HepG2 (cell line): Measurements from ENCODE around the gene PLXNB2. TPM values are rescaled to one million over a fixed set of nuclear protein-coding genes. Genes with fewer than 3 reads are reported as not detected.
A peak's percentile ranks its signal among the peaks of the same experiment; 100 is the strongest.

ENCODE experiments used
- ATAC-seq: fragments of 200-7000 bp; cut with Tn5 transposase; 3 replicates; pipeline ENCODE4 v1.9.1; 2020; ENCODE audit warnings: mild to moderate bottlenecking, moderate library complexity
- BruUV-seq: library from RNA; stranded (reverse); fragments of 400-500 nt; replicated peaks from 2 replicates; lab custom pipeline; 2021; lab: Mats Ljungman, UMichigan
- CTCF ChIA-PET: fragments of 300-600 bp; formaldehyde crosslinking; extraction: SDS; loops from one replicate; lab custom pipeline; 2021; ENCODE audit warnings: low total read pairs, inconsistent platforms, low intra/inter-chr PET ratio; lab: Yijun Ruan, JAX
- POLR2A ChIA-PET: fragments of 350-600 bp; sonication (Branson Sonifier 250); formaldehyde crosslinking; loops from one replicate; lab custom pipeline; 2020; ENCODE audit warnings: antibody characterized with exemption, inconsistent platforms; lab: Yijun Ruan, JAX
- DNase-seq: peaks from one replicate; pipeline ENCODE4 v3.0.0-alpha.2; 2015; ENCODE audit warnings: low spot score
- FAIRE-seq: peaks from 3 replicates; lab custom pipeline; 2011; peaks lifted over from hg19 to GRCh38; lab: Jason Lieb, UNC
- H2AFZ ChIP-seq: one replicate; pipeline ENCODE4 v1.6.1; 2011; ENCODE audit warnings: low read length, inconsistent platforms
- H3K27ac ChIP-seq: fragments of 300-600 bp; 3 replicates; pipeline ENCODE4 v1.8.0; 2011; ENCODE audit warnings: mixed run types, mild to moderate bottlenecking, mixed read lengths, low read length, inconsistent platforms; ENCODE audit not compliant: insufficient read depth; ENCODE audit errors: extremely low read length
- H3K27me3 ChIP-seq, 2 experiments: fragments of 200-600 bp in 1 of 2; 2 replicates in 1 of 2; 3 replicates in 1 of 2; pipeline versions ENCODE4 v1.6.0 to v1.8.0; 2011; ENCODE audit warnings: low read length in 2 of 2, mild to moderate bottlenecking in 2 of 2, moderate library complexity in 2 of 2, inconsistent platforms in 1 of 2; ENCODE audit not compliant: insufficient read depth in 2 of 2, control insufficient read depth in 1 of 2
- H3K36me3 ChIP-seq, 2 experiments: fragments of 200-600 bp in 1 of 2; replicated peaks in 1 of 2; 2 replicates in 1 of 2; 3 replicates in 1 of 2; pipeline versions ENCODE4 v1.5.1 to v1.8.0; 2011; ENCODE audit warnings: low read length in 2 of 2, inconsistent platforms in 1 of 2; ENCODE audit not compliant: insufficient read depth in 2 of 2, control insufficient read depth in 1 of 2
- H3K4me1 ChIP-seq: 2 replicates; pipeline ENCODE4 v1.5.1; 2012; ENCODE audit warnings: low read length, inconsistent platforms; ENCODE audit not compliant: insufficient read depth
- H3K4me2 ChIP-seq: 2 replicates; pipeline ENCODE4 v1.6.0; 2011; ENCODE audit warnings: low read depth, low read length, inconsistent platforms
- H3K4me3 ChIP-seq, 3 experiments: fragments of 200-600 bp in 1 of 3; sonication (generic), shearing (Covaris generic) in 1 of 3; replicated peaks in 1 of 3; 2 replicates each; pipeline ENCODE4 v1.5.1; 2011 to 2016; ENCODE audit warnings: low read length in 3 of 3, inconsistent platforms in 2 of 3, low read depth in 2 of 3, mild to moderate bottlenecking in 2 of 3, control low read depth in 1 of 3, mixed read lengths in 1 of 3; ENCODE audit not compliant: insufficient read depth in 1 of 3
- H3K79me2 ChIP-seq: one replicate; pipeline ENCODE4 v1.6.1; 2011; ENCODE audit warnings: low read length, inconsistent platforms; ENCODE audit not compliant: insufficient read depth
- H3K9ac ChIP-seq: 2 replicates; pipeline ENCODE4 v1.6.0; 2011; ENCODE audit warnings: mild to moderate bottlenecking, low read depth, low read length, inconsistent platforms; ENCODE audit not compliant: insufficient read depth
- H3K9me3 ChIP-seq: 2 replicates; pipeline ENCODE4 v1.5.1; 2012; ENCODE audit warnings: mild to moderate bottlenecking, low read length
- H4K20me1 ChIP-seq: 2 replicates; pipeline ENCODE4 v1.6.0; 2011; ENCODE audit warnings: inconsistent platforms, mild to moderate bottlenecking, low read length, moderate library complexity; ENCODE audit not compliant: insufficient read depth
- AGO2 ChIP-seq: fragments of 200-400 bp; formaldehyde crosslinking; optimal IDR thresholded peaks from 2 replicates; pipeline ENCODE3; 2017; ENCODE audit warnings: mild to moderate bottlenecking, low read depth, low read length, moderate library complexity
- MIER3 ChIP-seq: IDR thresholded peaks from 2 replicates; pipeline ENCODE4 v1.6.1; 2016; ENCODE audit warnings: missing compliant biosample characterization, borderline replicate concordance
- NR2F2 ChIP-seq: IDR thresholded peaks from 2 replicates; pipeline ENCODE4 v1.6.1; 2012; ENCODE audit warnings: low read depth, inconsistent platforms, borderline replicate concordance
- PRPF4 ChIP-seq: fragments of 200-400 bp; formaldehyde crosslinking; IDR thresholded peaks from 2 replicates; pipeline ENCODE4 v1.6.1; 2016; ENCODE audit warnings: low read length, low read depth; ENCODE audit not compliant: poor library complexity, severe bottlenecking
- RBFOX2 ChIP-seq: fragments of 200-400 bp; formaldehyde crosslinking; IDR thresholded peaks from 2 replicates; pipeline ENCODE4 v1.6.1; 2017; ENCODE audit warnings: low read depth, mild to moderate bottlenecking, low read length
- SRF ChIP-seq: IDR thresholded peaks from 2 replicates; pipeline ENCODE4 v1.6.1; 2011; ENCODE audit warnings: mild to moderate bottlenecking, low read depth, low read length, moderate library complexity
- ZNF331 ChIP-seq: sonication (generic); formaldehyde crosslinking; IDR thresholded peaks from 2 replicates; pipeline ENCODE4 v1.4.0; 2020; ENCODE audit warnings: missing genetic modification reagents
- ZNF747 ChIP-seq: sonication (generic); formaldehyde crosslinking; IDR thresholded peaks from 2 replicates; pipeline ENCODE4 v1.8.1; 2023; ENCODE audit warnings: missing genetic modification reagents, mild to moderate bottlenecking, borderline replicate concordance
- WGBS: methylation state at CpG from one replicate; pipeline ENCODE4 v1.1.6; 2017; ENCODE audit warnings: low lambda C conversion rate; 5-methylcytosine and 5-hydroxymethylcytosine counted together
- in situ Hi-C: cut with HindIII; loops from 2 replicates; pipeline ENCODE4 v1.10.0; 2017; ENCODE audit warnings: low pct_unique_long_range_greater_than_20kb; ENCODE audit not compliant: extremely low pct_ligation_motif_present
- intact Hi-C: fragments of 100-400 bp; cut with micrococcal nuclease; formaldehyde crosslinking; loops from one replicate; pipeline ENCODE4 v1.10.0; 2022; ENCODE audit not compliant: unreplicated experiment
- polyA plus RNA-seq, 8 experiments: library from polyadenylated mRNA; depleted of rRNA in 3 of 8; stranded (reverse) in 7 of 8; unstranded in 1 of 8; fragments of >200 nt; fragmentation: Illumina TruSeq in 4 of 8; extraction: Trizol in 4 of 8; gene quantifications; 2 replicates each; pipeline versions ENCODE4 v1.2.1 to v1.2.3, GENCODE V29; 2011 to 2016; ENCODE audit warnings: low read depth in 4 of 8, missing spikeins in 1 of 8, mixed read lengths in 1 of 8; ENCODE audit not compliant: insufficient read depth in 1 of 8
- total RNA-seq, 5 experiments: library from RNA; depleted of rRNA; stranded (reverse); fragments of >200 nt; fragmentation: Illumina TruSeq; extraction: Trizol; gene quantifications; 2 replicates each; pipeline ENCODE4 v1.2.3, GENCODE V29; 2016; ENCODE audit warnings: low read depth in 1 of 5
- TF ChIP-seq, protein P1 (sequence below): sonication (generic); formaldehyde crosslinking; IDR thresholded peaks from 2 replicates; pipeline ENCODE4 v1.4.0; 2020; ENCODE audit warnings: missing genetic modification reagents
- TF ChIP-seq, protein P2 (sequence below): sonication (generic); formaldehyde crosslinking; IDR thresholded peaks from 2 replicates; pipeline ENCODE4 v1.4.0; 2020; ENCODE audit warnings: missing genetic modification reagents
- TF ChIP-seq, protein P3 (sequence below): sonication (generic); formaldehyde crosslinking; IDR thresholded peaks from 2 replicates; pipeline ENCODE4 v1.8.1; 2022; ENCODE audit warnings: mild to moderate bottlenecking, missing genetic modification reagents

Gene PLXNB2
- total and polyA plus RNA-seq, 2 of the 13 experiments (the other 11 are each of a cell fraction or from before 2014, with no cell fraction given), result 32.6 to 68.9 TPM

DNA sequence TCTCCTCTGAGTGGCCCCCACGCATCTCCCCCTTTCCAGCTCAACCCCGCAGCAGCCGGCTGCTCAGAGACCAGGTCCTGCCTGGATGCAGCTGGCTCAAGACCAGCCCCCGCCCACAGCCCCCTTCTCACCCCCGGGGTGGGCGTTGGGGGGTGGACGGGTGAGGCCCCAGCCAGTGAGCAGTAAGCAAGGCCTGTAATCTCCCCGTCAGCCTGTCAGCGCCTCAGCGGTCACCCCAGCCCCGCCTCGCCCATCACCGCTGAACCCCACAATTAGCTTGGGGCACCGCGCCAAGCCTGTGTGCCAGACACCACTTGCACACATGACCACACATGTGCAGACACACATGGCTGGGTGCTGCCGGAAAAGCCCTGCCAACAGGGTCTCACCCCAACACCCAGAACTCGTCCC lies 5.9 kb downstream of the PLXNB2 start:
- BruUV-seq, result no TSS peak
- no peak for ATAC-seq
- intact Hi-C loops, result no loop called here
- H3K79me2 ChIP-seq, result peaks cover 79% of the 10 kb centered on the region
- H2AFZ ChIP-seq, result no peak overlapping the region
- H3K27ac ChIP-seq, result no peak overlapping the region
- H3K4me2 ChIP-seq, result no peak overlapping the region
- peaks cover 11% of the 10 kb centered on the region; the same call in 1 of the 2 replicates for H4K20me1 ChIP-seq
- no peak for FAIRE-seq
- peaks cover 80% of the 10 kb centered on the region for H3K4me1 ChIP-seq
- H3K4me3 ChIP-seq, result no peak overlapping the region
- H3K9me3 ChIP-seq, result no peaks in the 10 kb centered on the region
- ChIA-PET CTCF (no interaction called here), POLR2A (interaction anchor here (1.0 to 6.7 kb wide), 2 partner anchors 9 to 14 kb away, joined by 3 to 126 read pairs; no protein-coding TSS in a partner anchor)
- no peak for TF ChIP-seq MIER3 (CRISPR knock-in tag)
- peak; percentile 0 for TF ChIP-seq AGO2
- 0 out of 2 replicates have a peak, but pooled peaks have one; percentile 10 for TF ChIP-seq RBFOX2
- no peak overlapping the region for H3K9ac ChIP-seq
- H3K27me3 ChIP-seq, result no peaks in the 10 kb centered on the region
- in situ Hi-C loops, result no loop called here
- peaks cover 0 to 2% of the 10 kb centered on the region in 2 experiments; a peak in 1 of 5 replicates for H3K36me3 ChIP-seq
- 93% methylated on average over 5 of the region's 17 CpGs for WGBS
- DNase-seq, result no peak

GRCh38 chr22:50300620-50301257 lies 6.7 kb downstream of the PLXNB2 start:
- H3K4me2 ChIP-seq, result no peak overlapping the region
- ATAC-seq (no peak), FAIRE-seq (no peak), DNase-seq (no peak)
- H4K20me1 ChIP-seq, result peaks cover 12% of the 10 kb centered on the region; the same call in 1 of the 2 replicates
- no peaks in the 10 kb centered on the region for H3K27me3 ChIP-seq
- H3K79me2 ChIP-seq, result peaks cover 77% of the 10 kb centered on the region
- in situ Hi-C loops, result no loop called here
- WGBS, result 91% methylated on average over 8 of the region's 14 CpGs
- no peak overlapping the region for H3K9ac ChIP-seq
- POLR2A ChIA-PET, result no interaction called here
- intact Hi-C loops, result no loop called here
- CTCF ChIA-PET, result no interaction called here
- no peaks in the 10 kb centered on the region for H3K9me3 ChIP-seq
- no peak overlapping the region; a peak in 1 of 6 replicates for H3K4me3 ChIP-seq
- no TSS peak for BruUV-seq
- TF ChIP-seq, protein P1, sequence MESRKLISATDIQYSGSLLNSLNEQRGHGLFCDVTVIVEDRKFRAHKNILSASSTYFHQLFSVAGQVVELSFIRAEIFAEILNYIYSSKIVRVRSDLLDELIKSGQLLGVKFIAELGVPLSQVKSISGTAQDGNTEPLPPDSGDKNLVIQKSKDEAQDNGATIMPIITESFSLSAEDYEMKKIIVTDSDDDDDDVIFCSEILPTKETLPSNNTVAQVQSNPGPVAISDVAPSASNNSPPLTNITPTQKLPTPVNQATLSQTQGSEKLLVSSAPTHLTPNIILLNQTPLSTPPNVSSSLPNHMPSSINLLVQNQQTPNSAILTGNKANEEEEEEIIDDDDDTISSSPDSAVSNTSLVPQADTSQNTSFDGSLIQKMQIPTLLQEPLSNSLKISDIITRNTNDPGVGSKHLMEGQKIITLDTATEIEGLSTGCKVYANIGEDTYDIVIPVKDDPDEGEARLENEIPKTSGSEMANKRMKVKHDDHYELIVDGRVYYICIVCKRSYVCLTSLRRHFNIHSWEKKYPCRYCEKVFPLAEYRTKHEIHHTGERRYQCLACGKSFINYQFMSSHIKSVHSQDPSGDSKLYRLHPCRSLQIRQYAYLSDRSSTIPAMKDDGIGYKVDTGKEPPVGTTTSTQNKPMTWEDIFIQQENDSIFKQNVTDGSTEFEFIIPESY (CRISPR knock-in tag), result 0 out of 2 replicates have a peak, but pooled peaks have one; percentile 19
- TF ChIP-seq AGO2, result peak; percentile 70
- TF ChIP-seq, protein P2, sequence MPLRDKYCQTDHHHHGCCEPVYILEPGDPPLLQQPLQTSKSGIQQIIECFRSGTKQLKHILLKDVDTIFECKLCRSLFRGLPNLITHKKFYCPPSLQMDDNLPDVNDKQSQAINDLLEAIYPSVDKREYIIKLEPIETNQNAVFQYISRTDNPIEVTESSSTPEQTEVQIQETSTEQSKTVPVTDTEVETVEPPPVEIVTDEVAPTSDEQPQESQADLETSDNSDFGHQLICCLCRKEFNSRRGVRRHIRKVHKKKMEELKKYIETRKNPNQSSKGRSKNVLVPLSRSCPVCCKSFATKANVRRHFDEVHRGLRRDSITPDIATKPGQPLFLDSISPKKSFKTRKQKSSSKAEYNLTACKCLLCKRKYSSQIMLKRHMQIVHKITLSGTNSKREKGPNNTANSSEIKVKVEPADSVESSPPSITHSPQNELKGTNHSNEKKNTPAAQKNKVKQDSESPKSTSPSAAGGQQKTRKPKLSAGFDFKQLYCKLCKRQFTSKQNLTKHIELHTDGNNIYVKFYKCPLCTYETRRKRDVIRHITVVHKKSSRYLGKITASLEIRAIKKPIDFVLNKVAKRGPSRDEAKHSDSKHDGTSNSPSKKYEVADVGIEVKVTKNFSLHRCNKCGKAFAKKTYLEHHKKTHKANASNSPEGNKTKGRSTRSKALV, result no peak
- no peak for TF ChIP-seq NR2F2
- TF ChIP-seq, protein P3, sequence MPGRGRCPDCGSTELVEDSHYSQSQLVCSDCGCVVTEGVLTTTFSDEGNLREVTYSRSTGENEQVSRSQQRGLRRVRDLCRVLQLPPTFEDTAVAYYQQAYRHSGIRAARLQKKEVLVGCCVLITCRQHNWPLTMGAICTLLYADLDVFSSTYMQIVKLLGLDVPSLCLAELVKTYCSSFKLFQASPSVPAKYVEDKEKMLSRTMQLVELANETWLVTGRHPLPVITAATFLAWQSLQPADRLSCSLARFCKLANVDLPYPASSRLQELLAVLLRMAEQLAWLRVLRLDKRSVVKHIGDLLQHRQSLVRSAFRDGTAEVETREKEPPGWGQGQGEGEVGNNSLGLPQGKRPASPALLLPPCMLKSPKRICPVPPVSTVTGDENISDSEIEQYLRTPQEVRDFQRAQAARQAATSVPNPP, result no peak
- TF ChIP-seq PRPF4, result no peak
- TF ChIP-seq SRF, result no peak
- no peak for TF ChIP-seq ZNF331 (CRISPR knock-in tag)
- no peak for TF ChIP-seq ZNF747
- no peak overlapping the region for H2AFZ ChIP-seq
- H3K4me1 ChIP-seq, result peaks cover 86% of the 10 kb centered on the region
- H3K27ac ChIP-seq, result no peak overlapping the region
- H3K36me3 ChIP-seq, result peaks cover 0 to 2% of the 10 kb centered on the region in 2 experiments; a peak in 1 of 5 replicates
